Activated naive CD8-positive, alpha-beta T cell treated with anti-CD3 and anti-CD28 coated beads for 36 hours (primary cell): Measurements from ENCODE around the gene PSMB11. TPM values are rescaled to one million over a fixed set of nuclear protein-coding genes. Genes with fewer than 3 reads are reported as not detected.
A peak's percentile ranks its signal among the peaks of the same experiment; 100 is the strongest.

ENCODE experiments used
- DNase-seq: peaks from one replicate; pipeline ENCODE4 v3.0.0; 2021
- H3K27ac Mint-ChIP-seq: one replicate; pipeline ENCODE4 v1.8.0; 2022; ENCODE audit warnings: mild to moderate bottlenecking, moderate library complexity, mixed read lengths
- H3K27me3 Mint-ChIP-seq: one replicate; pipeline ENCODE4 v1.8.0; 2022; ENCODE audit warnings: mild to moderate bottlenecking, mixed read lengths
- H3K36me3 Mint-ChIP-seq: one replicate; pipeline ENCODE4 v1.8.0; 2021; ENCODE audit warnings: mild to moderate bottlenecking, mixed read lengths
- H3K4me1 Mint-ChIP-seq: one replicate; pipeline ENCODE4 v1.8.0; 2021; ENCODE audit warnings: mixed read lengths
- H3K4me3 Mint-ChIP-seq: one replicate; pipeline ENCODE4 v1.8.0; 2022; ENCODE audit warnings: mild to moderate bottlenecking, moderate library complexity, mixed read lengths
- H3K9me3 Mint-ChIP-seq: one replicate; pipeline ENCODE4 v1.8.0; 2022; ENCODE audit warnings: mixed read lengths
- total RNA-seq, 2 experiments: library from RNA; stranded (reverse); gene quantifications; one replicate each; pipeline ENCODE4 v1.2.3, GENCODE V29; 2021

The PSMB11 gene
- total RNA-seq, 2 experiments from 2014 or later, result not detected

DNA sequence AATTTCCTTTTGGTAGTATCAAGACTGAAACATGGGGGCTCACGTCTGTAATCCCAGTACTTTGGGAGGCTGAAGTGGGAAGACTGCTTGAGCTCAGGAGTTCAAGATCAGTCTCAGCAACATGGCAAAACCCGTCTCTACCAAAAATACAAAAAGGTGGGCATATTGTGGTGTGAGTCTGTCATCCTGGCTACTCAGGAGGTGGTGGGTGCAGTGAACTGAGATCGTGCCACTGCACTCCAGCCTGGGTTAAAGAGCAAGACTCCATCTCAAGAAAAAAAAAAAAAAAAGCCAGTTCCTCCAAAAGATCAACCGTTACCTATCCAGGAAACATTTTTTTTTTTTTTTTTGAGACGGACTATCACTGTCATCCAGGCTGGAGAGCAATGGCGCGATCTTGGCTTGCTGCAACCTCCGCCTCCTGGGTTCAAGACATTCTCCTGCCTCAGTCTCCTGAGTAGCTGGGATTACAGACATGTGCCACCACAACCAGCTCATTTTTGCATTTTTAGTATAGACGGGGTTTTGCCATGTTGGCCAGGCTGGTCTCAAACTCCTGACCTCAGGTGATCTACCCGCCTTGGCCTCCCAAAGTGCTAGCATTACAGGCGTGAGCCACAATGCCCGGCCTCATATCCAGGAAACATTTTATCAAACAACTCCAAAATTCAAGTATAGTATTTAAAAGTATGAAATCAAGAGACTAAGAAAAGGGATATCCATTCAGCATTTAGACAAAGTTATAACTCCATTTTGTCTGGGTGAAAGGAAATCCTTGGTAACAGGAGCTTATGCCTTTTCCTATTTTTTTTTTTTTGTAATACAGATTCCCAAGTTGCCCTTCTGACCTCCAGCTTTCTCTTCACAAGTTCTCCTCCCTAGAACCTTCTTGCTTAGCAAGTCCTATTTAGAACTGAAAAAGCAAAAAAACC, 49.5 kb downstream of the PSMB11 start:
- H3K27me3 Mint-ChIP-seq, result no peaks in the 10 kb centered on the region
- no peaks in the 10 kb centered on the region for H3K9me3 Mint-ChIP-seq
- peaks cover 34% of the 10 kb centered on the region for H3K4me1 Mint-ChIP-seq
- H3K4me3 Mint-ChIP-seq, result no peak overlapping the region
- DNase-seq, result no peak
- H3K36me3 Mint-ChIP-seq, result peaks cover 26% of the 10 kb centered on the region
- peak overlapping the region; percentile 28 for H3K27ac Mint-ChIP-seq

DNA sequence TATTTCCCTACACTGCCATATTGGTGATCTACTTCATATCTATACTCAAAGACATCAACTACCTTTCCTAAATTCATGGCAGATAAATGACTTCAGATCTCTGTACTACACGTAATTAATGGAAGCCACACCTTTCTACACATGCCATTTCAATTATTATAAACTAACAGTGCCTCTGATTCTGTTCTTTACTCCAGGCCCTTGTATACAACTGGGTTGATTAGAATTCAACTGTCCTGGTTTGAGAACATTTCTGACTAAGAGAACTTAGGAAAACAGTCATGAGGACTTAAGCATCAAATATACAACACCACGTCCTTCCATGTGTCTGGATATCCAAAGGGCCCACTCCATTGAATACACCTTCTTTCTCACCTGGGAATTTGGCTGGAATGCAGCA, 51.1 kb downstream of the PSMB11 start:
- H3K36me3 Mint-ChIP-seq, result peaks cover 30% of the 10 kb centered on the region
- peaks cover 38% of the 10 kb centered on the region for H3K4me1 Mint-ChIP-seq
- H3K4me3 Mint-ChIP-seq, result no peak overlapping the region
- no peaks in the 10 kb centered on the region for H3K9me3 Mint-ChIP-seq
- no peaks in the 10 kb centered on the region for H3K27me3 Mint-ChIP-seq
- no peak overlapping the region for H3K27ac Mint-ChIP-seq
- DNase-seq, result no peak

DNA sequence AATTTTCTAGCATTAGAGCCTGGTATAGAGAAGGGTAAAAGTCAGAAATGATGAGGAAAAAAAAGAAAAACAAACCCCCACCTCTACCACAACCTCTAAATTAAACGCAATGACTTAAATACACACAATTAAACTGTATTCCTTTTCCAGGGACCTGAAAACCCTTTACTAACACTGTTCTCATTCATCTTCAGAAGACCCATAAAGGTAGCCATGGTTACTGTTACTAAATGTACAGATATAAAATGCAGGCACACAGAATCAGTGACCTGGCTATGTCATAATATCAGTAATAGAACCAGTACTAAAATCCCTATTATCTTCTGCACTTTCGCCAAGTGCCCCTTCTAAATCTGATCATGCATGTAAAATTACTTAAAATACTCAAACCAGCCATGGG, 51.5 kb downstream of the PSMB11 start:
- no peaks in the 10 kb centered on the region for H3K9me3 Mint-ChIP-seq
- H3K36me3 Mint-ChIP-seq, result peaks cover 34% of the 10 kb centered on the region
- no peak for DNase-seq
- H3K27ac Mint-ChIP-seq, result no peak overlapping the region
- peaks cover 36% of the 10 kb centered on the region for H3K4me1 Mint-ChIP-seq
- no peaks in the 10 kb centered on the region for H3K27me3 Mint-ChIP-seq
- H3K4me3 Mint-ChIP-seq, result no peak overlapping the region

Other genes starting within 250 kb of the PSMB11 start
- 1 to 10 TPM in 1 of 2 experiments, under 1 TPM in 1; 0.56 to 1.0 TPM for gene SLC7A7, start 226.8 kb upstream of the PSMB11 start, total RNA-seq
- 100 to 1,000 TPM; 154 to 170 TPM for gene MRPL52, start 212.3 kb upstream of the PSMB11 start, total RNA-seq
- 1 to 10 TPM; 1.1 to 1.8 TPM for gene MMP14, start 205.6 kb upstream of the PSMB11 start, total RNA-seq
- gene LRP10, start 170.5 kb upstream of the PSMB11 start, total RNA-seq, result 10 to 100 TPM; 17.6 to 18.7 TPM
- under 1 TPM; 0.14 to 0.19 TPM for gene REM2, start 159.0 kb upstream of the PSMB11 start, total RNA-seq
- gene RBM23, start 123.1 kb upstream of the PSMB11 start, total RNA-seq, result 10 to 100 TPM; 66.2 to 67.2 TPM
- 100 to 1,000 TPM; 169 to 190 TPM for gene PRMT5, start 112.8 kb upstream of the PSMB11 start, total RNA-seq
- 10 to 100 TPM; 51.9 to 53.6 TPM for gene HAUS4, start 85.1 kb upstream of the PSMB11 start, total RNA-seq
- 1 to 10 TPM in 1 of 2 experiments, under 1 TPM in 1; 0.90 to 1.0 TPM for gene AJUBA, start 59.7 kb upstream of the PSMB11 start, total RNA-seq
- 10 to 100 TPM; 10.5 to 11.1 TPM for gene C14orf93, start 32.1 kb upstream of the PSMB11 start, total RNA-seq
- 100 to 1,000 TPM; 162 to 164 TPM for gene PSMB5, start 7.3 kb upstream of the PSMB11 start, total RNA-seq
- gene CDH24, start 15.3 kb downstream of the PSMB11 start, total RNA-seq, result under 1 TPM; 0.49 to 0.52 TPM
- gene ACIN1, start 52.9 kb downstream of the PSMB11 start, total RNA-seq, result 100 to 1,000 TPM; 160 to 174 TPM
- 10 to 100 TPM; 52.0 to 57.0 TPM for gene C14orf119, start 53.3 kb downstream of the PSMB11 start, total RNA-seq
- not detected for gene CIROP, start 62.8 kb downstream of the PSMB11 start, total RNA-seq
- gene CEBPE, start 77.0 kb downstream of the PSMB11 start, total RNA-seq, result under 1 TPM; 0.45 to 0.68 TPM
- gene SLC7A8, start 141.4 kb downstream of the PSMB11 start, total RNA-seq, result 1 to 10 TPM; 2.5 to 2.8 TPM
- not detected for gene RNF212B, start 195.7 kb downstream of the PSMB11 start, total RNA-seq
- gene HOMEZ, start 243.9 kb downstream of the PSMB11 start, total RNA-seq, result 10 to 100 TPM; 10.8 to 12.7 TPM